ENCODE results near the gene FEM1C.

- TF ChIP-seq CTCF (conservative IDR thresholded peaks at IDR 0.05; ENCODE audit: low read depth, low read length) (no peak), RFX5 (IDR thresholded peaks at IDR 0.05; ENCODE audit: low read depth, low read length) (no peak), USF2 (IDR thresholded peaks at IDR 0.05; ENCODE audit: low read depth, low read length) (no peak), SMC3 (IDR thresholded peaks at IDR 0.05; ENCODE audit: low read depth, low read length) (no peak), MAZ (IDR thresholded peaks at IDR 0.05; ENCODE audit: borderline replicate concordance, low read depth, low read length) (no peak), POLR2A (IDR thresholded peaks at IDR 0.05; ENCODE audit: low read depth, low read length) (no peak), RAD21 (IDR thresholded peaks at IDR 0.05; ENCODE audit: low read length) (no peak), CEBPB (IDR thresholded peaks at IDR 0.05; ENCODE audit: low read depth, low read length) (no peak), BHLHE40 (IDR thresholded peaks at IDR 0.05; ENCODE audit: low read depth, low read length) (no peak), FOS (IDR thresholded peaks at IDR 0.05; ENCODE audit: low read depth, low read length) (no peak), MAFK (IDR thresholded peaks at IDR 0.05; ENCODE audit: low read depth, low read length) (no peak), RCOR1 (IDR thresholded peaks at IDR 0.05; ENCODE audit: insufficient replicate concordance, low read length) (no peak), ELK1 (IDR thresholded peaks at IDR 0.05; ENCODE audit: borderline replicate concordance, low read depth, low read length) (no peak), MXI1 (IDR thresholded peaks at IDR 0.05; ENCODE audit: borderline replicate concordance, low read depth, low read length) (no peak)
Measured at GRCh38 chr5:115542086-115542485, 2.5 kb downstream of the FEM1C start.
